ENCODE results near the gene BRI3.

The BRI3 gene

GRCh38 chr7:98286701-98287485, 5.4 kb downstream of the BRI3 start:
- no peak for DNase-seq (ENCODE audit: low read depth in 2 of 2)

DNA sequence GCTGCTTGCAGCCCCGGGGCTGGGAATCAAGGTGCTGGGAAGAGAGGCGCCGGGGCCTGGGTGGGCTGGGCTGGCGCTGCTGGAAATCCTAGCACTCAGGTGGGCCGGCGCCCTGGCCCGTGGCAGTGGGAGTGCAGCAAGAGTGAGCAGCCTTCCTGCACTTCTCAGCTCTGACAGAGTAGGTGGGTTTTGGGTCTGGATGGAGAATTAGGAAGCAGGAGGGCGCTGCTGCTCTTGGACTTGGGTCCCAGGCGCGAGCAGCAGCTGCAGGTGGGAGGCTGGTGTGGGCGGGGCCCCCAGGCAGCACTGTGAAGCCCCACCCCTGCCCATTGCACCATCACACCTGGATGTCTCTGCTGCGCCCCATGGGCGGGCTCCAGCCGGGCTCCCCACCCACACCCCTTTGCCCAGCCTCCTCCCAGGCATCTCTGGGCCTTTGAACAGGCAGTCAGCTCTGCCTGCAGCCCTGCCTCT, 6.0 kb downstream of the BRI3 start:
- DNase-seq (ENCODE audit: low read depth in 2 of 2) = no peak

GRCh38 chr7:98288064-98288823, 6.8 kb downstream of the BRI3 start:
- DNase-seq (ENCODE audit: low read depth in 2 of 2) = no peak

- DNase-seq (ENCODE audit: low read depth in 2 of 2) = no peak
Measured at GRCh38 chr7:98289333-98289875, 7.9 kb downstream of the BRI3 start.

- DNase-seq (ENCODE audit: low read depth in 2 of 2) = no peak
Measured at GRCh38 chr7:98291717-98292116, 10.2 kb downstream of the BRI3 start.

- DNase-seq (ENCODE audit: low read depth in 2 of 2) = no peak
Measured at GRCh38 chr7:98293265-98293664, 11.8 kb downstream of the BRI3 start.

- DNase-seq (ENCODE audit: low read depth in 2 of 2) = no peak
Measured at GRCh38 chr7:98293746-98294145, 12.3 kb downstream of the BRI3 start.

DNA sequence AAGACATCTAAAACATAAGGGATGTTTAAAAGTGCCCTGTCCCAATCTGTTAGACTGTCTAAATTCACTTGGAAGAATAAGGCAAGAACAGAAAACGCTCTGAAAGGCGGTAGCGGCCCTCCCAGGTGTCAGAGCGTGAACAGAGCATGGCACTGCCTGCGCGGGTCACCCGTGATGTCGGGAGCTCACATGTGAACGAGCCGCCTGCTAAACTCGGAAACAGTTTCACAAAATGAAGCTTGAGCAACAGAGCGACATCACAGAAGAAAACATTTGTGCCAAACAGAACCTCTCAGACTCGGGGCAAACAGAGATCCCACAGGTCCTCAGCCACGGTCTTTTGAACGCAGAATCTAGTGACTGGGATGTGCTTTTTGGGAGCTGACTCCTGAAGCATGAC, 12.8 kb downstream of the BRI3 start:
- no peak for DNase-seq (ENCODE audit: low read depth in 2 of 2)

DNA sequence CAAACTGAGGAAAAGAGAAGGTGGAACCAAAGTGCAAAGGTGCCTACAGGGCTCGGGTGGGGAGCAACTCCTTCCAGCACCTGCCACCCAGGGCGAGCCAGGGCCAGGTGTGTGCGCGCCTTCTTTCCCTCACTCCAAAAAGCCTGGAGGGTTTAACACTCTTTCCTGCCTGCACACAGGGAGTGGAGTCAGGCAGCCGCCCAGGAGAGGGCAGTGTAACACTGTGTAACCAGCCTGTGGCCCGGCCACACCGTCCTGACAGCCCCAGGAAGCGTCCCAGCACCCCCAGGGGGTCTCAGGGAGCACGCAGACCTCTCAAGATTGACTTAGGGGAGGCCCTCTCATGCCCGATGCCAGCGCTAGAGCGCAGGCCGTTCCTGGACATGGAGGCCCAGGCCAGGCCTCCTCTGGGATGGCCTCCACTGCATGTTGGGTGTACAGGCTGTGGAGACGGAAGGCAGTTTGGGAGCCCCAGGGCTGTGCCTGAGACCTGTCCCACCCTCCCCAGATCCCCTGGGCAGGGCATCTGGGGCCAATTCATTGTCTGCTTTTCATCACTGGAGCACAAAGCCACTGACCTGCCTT, 13.4 kb downstream of the BRI3 start:
- DNase-seq (ENCODE audit: low read depth in 2 of 2) = no peak

DNA sequence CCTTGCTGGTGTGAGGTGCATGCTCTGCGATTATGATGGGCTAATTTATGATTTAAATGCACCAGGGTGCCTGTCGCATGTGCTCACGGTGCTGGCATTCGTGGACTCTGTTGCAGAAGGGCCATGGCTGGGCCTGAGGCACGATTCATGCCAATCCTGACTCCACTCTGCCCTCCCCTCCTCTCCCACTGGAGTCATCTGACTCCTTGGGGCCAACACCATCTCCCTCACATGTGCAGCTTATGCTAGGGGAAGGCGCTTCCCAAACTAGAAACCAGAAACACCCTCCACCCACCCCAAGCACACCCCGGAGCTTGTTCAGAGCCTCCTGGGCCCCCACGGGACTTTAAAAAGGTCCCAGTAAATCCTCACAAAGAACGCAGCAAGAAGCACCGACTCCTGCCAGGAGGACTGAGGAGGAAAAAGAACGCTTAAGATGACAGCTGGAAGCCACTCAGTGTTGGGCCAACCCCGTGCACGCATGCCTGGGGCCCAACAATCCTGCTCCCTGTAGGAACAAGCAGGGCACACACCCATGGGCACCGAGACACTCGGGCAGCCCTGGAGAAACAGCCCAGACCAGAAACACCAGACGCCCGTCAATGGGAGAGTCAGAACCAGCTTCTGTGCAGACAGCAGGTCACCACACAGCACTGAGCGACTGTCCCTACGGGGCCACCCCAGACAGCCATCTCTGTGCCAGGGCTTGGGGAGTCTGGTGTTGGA, 14.1 kb downstream of the BRI3 start:
- DNase-seq (ENCODE audit: low read depth in 2 of 2) = no peak

DNA sequence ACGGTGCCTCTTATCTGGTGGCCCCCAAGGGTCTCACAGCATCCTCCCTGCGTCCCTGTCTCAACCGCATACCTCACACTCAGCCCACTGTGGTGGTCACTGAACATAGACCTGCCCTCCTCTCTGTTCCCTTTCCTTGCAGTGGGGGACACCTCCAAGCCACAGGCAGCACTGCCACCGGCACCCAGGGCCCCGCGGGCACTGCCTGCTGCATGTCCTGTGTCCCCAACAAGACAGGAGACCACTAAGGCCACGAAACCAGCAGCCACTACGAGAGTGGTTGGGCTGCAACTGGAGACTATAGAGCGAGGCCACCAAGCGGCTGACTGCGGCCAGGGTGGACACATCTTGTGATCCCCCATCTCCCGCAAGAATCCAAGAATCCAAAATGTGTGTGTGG, 15.3 kb downstream of the BRI3 start:
- no peak for DNase-seq (ENCODE audit: low read depth in 2 of 2)

DNA sequence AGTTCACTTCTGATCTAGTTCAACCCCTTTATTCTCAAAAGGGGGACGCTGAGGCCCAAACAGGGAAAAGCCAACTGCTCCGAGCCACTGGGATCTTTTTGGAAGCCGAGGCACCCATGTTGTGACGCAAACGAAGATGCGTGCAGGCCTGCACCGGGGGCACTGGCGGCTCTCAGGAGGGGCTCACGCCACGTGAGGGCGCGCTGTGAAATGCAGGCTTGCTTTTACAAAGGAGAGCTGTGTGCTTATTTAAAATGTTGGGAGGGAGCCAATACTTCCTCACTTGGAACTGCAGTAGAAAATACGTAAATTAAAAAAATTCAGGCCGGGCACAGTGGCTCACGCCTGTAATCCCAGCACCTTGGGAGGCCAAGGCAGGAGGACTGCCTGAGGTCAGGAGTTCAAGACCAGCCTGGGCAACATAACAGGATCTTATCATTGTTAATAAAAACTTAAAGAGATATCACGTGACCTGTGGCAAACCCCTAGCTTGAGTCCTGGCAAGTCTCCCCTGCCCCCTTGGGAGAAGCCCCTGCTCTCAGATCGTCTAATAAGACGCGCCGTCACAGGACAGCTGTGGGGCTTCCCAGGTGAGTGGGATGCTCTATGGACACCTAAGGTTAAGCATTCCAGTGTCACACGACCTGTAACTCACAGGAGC, 16.3 kb downstream of the BRI3 start:
- no peak for DNase-seq (ENCODE audit: low read depth in 2 of 2)

- no peak for DNase-seq (ENCODE audit: low read depth in 2 of 2)
Measured at GRCh38 chr7:98300595-98301372, 19.3 kb downstream of the BRI3 start.

DNA sequence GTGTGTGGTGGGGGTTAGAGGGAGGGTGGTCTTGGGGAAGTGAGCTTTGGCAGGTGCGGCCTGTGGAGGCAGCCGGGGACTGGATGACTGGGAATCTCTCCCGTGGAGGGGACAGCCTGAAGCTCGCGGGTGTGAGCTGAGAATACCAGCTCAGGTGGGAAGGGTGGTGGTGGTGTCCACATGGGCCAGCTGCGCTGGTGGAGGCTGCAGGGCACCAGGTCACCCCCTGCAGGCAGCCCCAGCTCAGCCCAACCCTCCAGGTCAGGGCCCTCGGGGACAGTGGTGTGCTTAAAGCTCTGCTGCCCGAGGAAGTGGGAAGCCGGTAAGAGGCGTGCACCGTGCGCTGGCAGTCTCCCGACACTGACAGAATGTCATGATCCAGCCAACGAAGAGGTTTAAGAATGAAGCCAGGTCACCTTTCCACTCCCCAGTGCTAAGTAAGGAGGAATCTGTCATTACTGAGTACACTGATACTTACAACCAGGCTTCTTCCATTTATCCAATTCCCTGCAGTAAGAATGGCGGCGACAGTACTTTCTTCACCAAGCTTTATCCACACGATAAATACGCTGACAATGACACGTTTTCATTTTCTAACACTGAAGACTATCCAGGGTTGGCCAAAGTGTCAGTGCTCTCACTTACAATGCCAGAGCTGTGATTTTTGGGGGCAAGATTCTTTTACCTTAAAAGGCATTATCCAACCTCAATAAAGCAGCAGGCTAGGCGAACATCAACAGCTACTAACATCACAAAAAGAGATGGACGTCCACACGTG, 20.4 kb downstream of the BRI3 start:
- no peak for DNase-seq (ENCODE audit: low read depth in 2 of 2)

- no peak for DNase-seq (ENCODE audit: low read depth in 2 of 2)
Measured at GRCh38 chr7:98303176-98303865, 21.8 kb downstream of the BRI3 start.

DNA sequence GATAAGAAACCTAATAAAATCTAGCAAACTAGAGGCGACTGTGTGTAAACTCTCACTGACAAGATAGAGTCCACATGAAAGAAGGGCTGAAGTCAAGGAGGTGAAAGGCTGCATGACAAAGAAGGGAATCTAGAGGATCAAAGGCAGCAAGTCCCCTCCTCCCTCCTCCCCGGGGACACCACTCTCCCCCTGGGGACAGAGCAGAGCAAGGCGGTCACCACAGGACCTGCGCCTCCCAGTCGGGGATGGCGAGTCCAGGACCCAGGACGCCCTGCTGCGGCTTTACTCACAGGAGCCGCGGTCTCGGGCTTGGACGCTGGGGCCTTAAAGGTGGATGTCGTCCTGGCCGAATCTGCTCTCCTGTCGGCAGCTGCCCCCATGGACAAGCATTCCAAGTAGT, 22.4 kb downstream of the BRI3 start:
- DNase-seq (ENCODE audit: low read depth in 2 of 2) = no peak

DNA sequence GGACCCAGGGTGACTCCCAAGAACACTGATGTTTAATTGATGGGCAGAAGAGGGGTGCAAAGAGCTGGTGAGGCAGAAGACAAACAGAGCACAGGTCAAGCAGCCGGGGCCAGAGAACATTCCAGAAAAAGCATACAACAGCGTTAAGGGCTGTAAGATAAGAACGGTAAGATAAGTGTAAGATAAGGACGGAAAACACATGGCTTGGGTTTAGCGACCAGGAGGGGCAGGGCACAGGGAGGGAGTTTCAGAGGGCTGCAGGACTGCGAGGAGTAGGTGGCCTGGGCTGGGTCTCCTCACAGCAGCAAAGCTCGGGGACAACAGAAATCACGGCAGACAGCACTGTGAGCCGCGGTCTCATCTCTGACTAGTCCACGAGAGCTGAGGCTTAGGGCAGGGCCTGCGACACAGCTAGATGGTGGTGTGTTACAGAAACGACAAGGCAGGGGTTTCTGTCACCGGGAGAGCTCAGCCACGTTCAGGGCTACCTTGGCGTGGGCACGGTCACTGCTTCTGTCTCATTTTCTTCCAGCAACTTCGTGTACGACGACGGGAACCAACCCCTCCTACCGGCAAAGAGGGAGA, 24.6 kb downstream of the BRI3 start:
- DNase-seq (ENCODE audit: low read depth in 2 of 2) = no peak

- no peak for DNase-seq (ENCODE audit: low read depth in 2 of 2)
Measured at GRCh38 chr7:98307971-98308466, 26.5 kb downstream of the BRI3 start.

- DNase-seq (ENCODE audit: low read depth in 2 of 2) = no peak
Measured at GRCh38 chr7:98309566-98309965, 28.1 kb downstream of the BRI3 start.

All from stimulated activated CD4-positive, alpha-beta T cell treated with anti-CD3 and anti-CD28 coated beads, Interleukin-15, amount 100 ng/mL, for 48 hours (primary cell).